Nucleus accumbens (tissue), 56 donors: Measurements from ENCODE around the gene IRF2BPL.

ENCODE experiments used
- DNase-seq, 56 donors: peaks; one replicate each; lab custom pipeline; 2025; lab: John Stamatoyannopoulos, UW

The IRF2BPL gene

DNA sequence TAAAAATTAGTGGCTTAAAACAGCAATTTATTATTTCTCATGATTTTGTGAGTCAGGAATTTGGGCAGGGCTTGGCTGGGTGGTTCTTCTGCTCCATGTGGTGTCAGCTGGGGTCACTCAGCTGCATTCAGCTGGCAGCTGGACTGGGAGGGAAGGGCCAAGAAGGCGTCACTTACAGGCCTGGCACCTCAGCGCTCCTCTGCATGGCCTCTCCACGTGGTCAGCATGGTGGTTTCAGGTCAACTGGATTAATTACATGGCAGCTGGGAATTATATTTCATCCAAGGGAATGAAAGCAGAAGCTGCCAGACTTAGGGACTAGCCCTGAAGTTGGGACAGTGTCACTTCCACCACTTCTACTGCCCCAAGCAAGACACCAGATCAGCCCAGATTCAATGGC, 27.5 kb upstream of the IRF2BPL start:
- DNase-seq = no peak

GRCh38 chr14:77055306-77055705, 26.8 kb upstream of the IRF2BPL start:
- peak in 15 of 56 donors; percentile 11 to 56 (median 33) for DNase-seq

- DNase-seq = peak in 40 of 56 donors; percentile 10 to 78 (median 44)
Observed at GRCh38 chr14:77053046-77053841, 24.7 kb upstream of the IRF2BPL start.

DNA sequence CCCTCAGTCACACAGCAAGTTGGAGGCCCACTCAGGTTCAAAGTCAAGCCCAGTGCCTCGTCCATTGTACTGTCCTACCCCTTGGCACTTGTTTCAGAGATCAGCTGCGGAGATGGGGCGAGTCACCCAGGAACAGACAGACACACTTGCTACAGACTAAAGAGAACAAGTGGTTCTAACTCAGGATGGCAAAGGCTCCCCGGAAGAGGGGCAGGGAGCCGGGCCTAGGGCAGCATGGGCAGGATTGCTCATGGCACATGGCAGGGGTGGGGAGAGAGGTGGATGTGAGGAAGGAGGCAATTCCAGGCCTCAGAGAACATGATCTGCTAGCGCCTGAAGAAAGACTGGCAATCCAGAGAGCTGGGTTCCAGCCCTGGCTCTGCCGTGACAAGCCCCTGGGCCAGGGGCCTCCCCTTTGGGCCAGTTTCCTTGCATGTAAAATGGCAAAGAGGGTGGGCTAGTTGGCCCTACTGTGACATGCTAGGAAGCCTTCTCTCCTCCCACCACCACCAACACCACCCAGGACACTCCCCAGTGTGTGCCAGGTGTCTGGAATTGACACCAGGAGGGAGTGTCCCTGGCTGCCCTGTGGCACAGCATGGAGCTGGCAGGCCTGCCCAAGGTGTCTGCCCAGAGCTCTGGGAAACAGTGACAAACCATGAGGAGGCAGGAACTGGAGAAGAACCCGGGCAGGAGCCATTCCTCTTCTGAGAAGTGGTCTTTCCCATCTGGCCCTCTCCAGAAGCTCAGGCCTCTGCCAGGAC, 24.0 kb upstream of the IRF2BPL start:
- DNase-seq = no peak

- DNase-seq = peak in 29 of 56 donors; percentile 8 to 66 (median 32)
Observed at GRCh38 chr14:77051116-77051515, 22.6 kb upstream of the IRF2BPL start.

DNA sequence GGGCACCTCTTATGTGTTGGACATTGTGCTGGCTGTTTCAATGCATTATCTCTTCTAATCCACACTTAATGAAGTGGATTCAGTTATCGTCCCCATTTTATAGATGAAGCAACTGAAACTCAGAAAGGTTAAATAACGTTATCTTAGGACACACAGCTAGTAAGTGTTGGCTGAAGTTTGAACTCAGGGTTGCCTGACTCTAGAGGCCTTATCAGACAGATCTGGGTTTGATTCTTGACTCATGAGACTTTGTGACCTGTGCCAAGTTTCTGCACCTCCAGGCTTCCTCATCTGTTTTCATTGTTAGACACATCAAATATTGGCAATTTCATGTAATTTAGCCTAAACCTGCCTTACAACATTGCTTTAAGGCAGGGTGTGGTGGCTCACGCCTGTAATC, 18.2 kb upstream of the IRF2BPL start:
- DNase-seq = no peak

DNA sequence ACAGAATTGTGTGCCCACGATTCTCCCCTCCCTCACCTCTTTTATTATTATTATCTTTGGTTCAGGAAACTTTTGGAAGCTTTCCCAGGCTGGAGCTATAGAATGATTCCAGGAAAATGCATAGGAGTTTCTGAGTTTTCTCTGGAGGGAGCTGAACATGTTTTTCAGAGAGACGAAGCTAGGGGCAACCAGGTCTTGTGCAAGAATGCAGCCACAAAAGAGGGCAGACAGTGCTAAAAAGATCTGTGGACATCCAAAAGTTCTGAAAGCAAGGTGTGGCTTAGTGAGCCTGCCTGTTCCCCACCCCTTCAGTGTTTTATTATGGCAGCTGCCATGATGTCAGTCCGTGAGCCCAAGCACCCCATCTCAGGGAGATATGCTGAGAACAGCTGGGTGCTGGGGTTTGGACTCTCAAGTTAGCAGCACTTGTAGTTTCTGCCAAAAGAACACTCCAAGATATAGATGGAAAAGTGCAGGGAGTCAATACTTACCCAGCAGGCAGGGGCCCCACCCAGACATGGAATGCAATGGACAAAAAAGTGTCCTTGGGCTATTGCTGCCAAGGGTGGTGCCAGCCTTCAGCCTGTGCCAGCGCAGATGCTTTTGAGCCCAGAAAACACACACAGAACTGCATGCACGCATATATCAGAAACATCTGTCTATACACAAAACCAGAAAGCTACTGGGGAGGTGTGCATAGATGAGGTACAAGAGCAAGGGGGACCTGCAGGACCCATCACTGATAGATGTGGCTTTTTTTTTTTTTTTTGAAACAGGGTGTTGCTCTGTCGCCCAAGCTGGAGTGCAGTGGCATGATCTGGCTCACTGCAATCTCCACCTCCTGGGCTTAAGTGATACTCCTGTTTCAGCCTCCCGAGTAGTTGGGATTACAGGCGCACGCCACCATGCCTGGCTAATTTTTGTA, 17.0 kb upstream of the IRF2BPL start:
- no peak for DNase-seq

- no peak for DNase-seq
Observed at GRCh38 chr14:77044783-77045237, 16.3 kb upstream of the IRF2BPL start.

DNA sequence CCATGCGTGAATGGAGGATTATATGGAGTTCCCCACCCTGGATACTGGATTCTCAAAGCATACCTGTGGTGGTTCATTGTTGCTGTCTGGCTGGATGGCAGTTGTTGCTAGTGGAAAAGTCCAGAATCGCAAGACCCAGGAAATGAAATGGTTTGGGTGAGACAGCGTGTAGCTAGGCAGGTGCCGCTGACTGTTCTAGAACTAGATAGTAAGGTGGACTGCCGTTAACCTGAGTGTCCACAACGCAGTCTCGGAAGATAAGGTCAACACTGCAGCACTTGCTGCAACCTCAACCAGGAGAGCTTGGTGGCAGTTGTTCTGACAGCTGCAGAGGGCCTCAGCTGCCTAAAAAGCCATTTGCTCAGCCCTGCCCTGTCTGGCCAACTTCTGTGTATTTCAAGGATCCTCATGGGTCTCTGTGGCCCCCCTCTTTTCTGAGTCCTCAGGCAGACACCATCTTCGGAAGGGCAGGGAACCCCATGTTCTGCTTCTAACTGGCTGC, 15.5 kb upstream of the IRF2BPL start:
- peak in 4 of 56 donors; percentile 20 to 53 (median 40) for DNase-seq

DNA sequence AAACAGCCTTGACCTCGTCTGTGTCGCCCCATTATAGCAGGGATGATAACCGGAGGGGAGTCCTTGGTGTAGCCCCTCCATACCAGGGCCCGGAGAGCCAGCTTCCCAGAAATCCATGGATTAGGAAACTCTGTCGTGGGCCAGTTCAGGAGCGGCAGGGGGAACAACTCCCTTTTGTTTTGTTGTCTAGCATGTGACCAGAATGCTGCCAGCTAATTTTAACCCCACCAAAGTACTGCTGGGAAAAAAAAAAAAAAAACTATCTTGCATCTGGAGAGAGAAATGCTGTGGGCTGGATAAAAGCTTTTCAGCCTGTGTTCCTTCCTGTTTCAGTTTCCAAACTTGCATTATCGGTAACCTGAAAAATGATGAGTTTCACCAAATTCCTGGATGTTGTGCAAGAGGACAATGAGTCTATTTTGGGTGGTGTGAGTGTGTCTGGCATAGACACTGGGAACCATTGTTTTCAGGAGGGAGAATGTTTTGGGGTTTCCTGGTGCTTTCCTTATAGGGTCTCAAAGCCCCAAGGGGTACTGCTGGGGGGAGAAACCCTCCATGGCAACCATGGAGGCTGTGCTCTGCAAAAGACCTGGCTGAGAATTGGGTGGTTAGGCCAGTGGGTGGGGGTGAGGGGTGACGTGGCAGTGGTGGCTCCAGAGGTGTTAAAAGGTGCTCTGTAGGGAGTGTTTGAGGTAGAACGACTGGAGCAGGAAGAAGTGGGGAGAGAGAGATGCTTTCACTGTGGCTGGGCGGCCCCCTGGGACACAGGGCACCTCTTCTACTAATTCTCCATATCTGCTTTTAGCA, 14.9 kb upstream of the IRF2BPL start:
- peak in 44 of 56 donors; percentile 25 to 85 (median 51) for DNase-seq

- peak in 18 of 56 donors; percentile 22 to 66 (median 38) for DNase-seq
Observed at GRCh38 chr14:77041881-77042545, 13.5 kb upstream of the IRF2BPL start.

DNA sequence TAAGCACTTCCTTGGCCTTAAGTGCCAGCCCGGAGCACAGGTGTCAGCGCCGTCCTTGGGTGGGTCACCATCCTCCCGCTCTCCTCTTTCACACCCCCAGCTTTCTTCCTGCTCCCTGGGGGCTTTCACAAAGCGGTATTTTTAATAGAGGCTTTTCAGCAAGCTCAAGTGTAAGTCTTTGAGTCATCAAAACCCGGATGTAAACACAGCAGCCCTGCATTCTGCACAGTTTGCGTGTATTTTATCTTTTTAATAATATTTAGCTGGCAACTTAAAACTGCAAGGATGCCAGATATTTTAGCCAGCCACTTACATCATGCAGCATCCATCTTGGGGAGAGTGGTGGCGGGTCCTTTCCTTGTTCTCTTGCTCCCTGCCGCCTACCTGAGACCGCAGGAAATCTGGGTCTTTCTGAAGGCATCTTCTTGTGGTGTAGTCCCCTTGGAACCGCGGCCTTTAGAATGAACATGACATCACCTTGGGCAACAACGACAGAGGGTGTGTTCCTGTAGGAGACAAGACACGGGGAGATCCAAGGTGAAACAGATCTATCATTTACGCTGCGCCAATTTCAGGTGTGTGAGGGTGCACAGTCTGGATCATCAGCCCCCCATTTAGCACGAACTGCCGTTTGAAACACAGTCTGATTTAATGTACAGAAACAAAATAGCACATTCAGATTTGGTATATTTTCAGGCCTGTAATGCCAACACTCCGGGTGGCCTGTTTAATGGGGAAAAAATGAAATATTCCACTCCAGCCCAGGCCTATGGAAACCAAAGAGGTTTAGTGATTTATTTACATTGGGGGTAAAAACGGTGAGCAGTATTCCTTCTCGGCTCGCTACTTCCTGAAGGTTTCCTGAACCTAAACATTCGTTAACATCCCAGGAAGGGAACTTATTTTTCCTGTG, 12.5 kb upstream of the IRF2BPL start:
- peak in 7 of 56 donors; percentile 40 to 69 (median 56) for DNase-seq

GRCh38 chr14:77040059-77040740, 11.7 kb upstream of the IRF2BPL start:
- peak; percentile 73 to 99 (median 96) for DNase-seq

GRCh38 chr14:77039285-77040058, 11.0 kb upstream of the IRF2BPL start:
- DNase-seq = peak in 5 of 56 donors; percentile 25 to 62 (median 56)

GRCh38 chr14:77037938-77038568, 9.5 kb upstream of the IRF2BPL start:
- DNase-seq = peak in 11 of 56 donors; percentile 8 to 57 (median 35)
